Activated T-helper 2 cell treated with anti-CD3 and anti-CD28 coated beads, Interferon-gamma antibody, Interleukin-2, Interleukin-4, amounts not matched to agents 10 μg/mL and 5 μg/mL and 100 μg/mL, durations not matched to agents 14 hours and 24 hours and 36 hours (primary cell): ENCODE measurements around the gene WDR18. TPM values are rescaled to one million over a fixed set of nuclear protein-coding genes. Genes with fewer than 3 reads are reported as not detected.

ENCODE experiments used
- DNase-seq: peaks from one replicate; pipeline ENCODE4 v3.0.0; 2021; ENCODE audit warnings: low spot score
- H3K27ac Mint-ChIP-seq: one replicate; pipeline ENCODE4 v1.8.0; 2021; ENCODE audit warnings: mixed read lengths
- H3K27me3 Mint-ChIP-seq: one replicate; pipeline ENCODE4 v1.8.0; 2021; ENCODE audit warnings: low read depth, mixed read lengths
- H3K36me3 Mint-ChIP-seq: one replicate; pipeline ENCODE4 v1.8.0; 2021; ENCODE audit warnings: low read depth, mixed read lengths
- H3K4me1 Mint-ChIP-seq: one replicate; pipeline ENCODE4 v1.8.0; 2021; ENCODE audit warnings: low read depth, mixed read lengths
- H3K4me3 Mint-ChIP-seq: one replicate; pipeline ENCODE4 v1.8.0; 2021; ENCODE audit warnings: low read depth, mild to moderate bottlenecking, moderate library complexity, mixed read lengths
- H3K9me3 Mint-ChIP-seq: one replicate; pipeline ENCODE4 v1.8.0; 2021; ENCODE audit warnings: mixed read lengths
- intact Hi-C: fragments of 100-400 bp; cut with micrococcal nuclease; formaldehyde crosslinking; loops from one replicate; pipeline ENCODE4 v1.15.1; 2023
- total RNA-seq: library from RNA; stranded (reverse); gene quantifications from 2 replicates; pipeline ENCODE4 v1.2.3, GENCODE V29; 2022

Gene WDR18
- total RNA-seq, 1 donor from 2014 or later = 94.9 TPM

DNA sequence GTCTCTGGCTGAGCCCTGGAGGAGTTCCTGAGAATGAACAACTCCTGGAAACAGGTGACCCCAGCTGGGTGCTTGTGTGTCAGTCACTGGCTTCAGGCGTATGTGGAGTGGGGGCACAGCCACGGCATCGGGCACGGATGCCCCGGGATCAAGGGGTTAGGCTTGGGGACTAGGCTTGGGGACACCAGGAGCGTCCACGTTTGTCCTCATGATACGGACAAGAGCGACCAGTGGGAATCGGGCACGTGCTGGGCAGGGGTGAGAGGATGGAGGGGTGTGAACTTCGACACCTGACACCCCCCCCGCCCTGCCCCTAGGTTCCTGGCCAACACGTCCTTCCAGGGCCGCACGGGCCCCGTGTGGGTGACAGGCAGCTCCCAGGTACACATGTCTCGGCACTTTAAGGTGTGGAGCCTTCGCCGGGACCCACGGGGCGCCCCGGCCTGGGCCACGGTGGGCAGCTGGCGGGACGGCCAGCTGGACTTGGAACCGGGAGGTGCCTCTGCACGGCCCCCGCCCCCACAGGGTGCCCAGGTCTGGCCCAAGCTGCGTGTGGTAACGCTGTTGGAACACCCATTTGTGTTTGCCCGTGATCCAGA is 20.2 kb downstream of the WDR18 start:
- H3K4me3 Mint-ChIP-seq = no peak overlapping the region
- no peaks in the 10 kb centered on the region for H3K36me3 Mint-ChIP-seq
- no peak overlapping the region for H3K27ac Mint-ChIP-seq
- no peaks in the 10 kb centered on the region for H3K9me3 Mint-ChIP-seq
- intact Hi-C loops = no loop called here
- DNase-seq = no peak
- peaks cover 7% of the 10 kb centered on the region for H3K27me3 Mint-ChIP-seq
- H3K4me1 Mint-ChIP-seq = peaks cover 1% of the 10 kb centered on the region

DNA sequence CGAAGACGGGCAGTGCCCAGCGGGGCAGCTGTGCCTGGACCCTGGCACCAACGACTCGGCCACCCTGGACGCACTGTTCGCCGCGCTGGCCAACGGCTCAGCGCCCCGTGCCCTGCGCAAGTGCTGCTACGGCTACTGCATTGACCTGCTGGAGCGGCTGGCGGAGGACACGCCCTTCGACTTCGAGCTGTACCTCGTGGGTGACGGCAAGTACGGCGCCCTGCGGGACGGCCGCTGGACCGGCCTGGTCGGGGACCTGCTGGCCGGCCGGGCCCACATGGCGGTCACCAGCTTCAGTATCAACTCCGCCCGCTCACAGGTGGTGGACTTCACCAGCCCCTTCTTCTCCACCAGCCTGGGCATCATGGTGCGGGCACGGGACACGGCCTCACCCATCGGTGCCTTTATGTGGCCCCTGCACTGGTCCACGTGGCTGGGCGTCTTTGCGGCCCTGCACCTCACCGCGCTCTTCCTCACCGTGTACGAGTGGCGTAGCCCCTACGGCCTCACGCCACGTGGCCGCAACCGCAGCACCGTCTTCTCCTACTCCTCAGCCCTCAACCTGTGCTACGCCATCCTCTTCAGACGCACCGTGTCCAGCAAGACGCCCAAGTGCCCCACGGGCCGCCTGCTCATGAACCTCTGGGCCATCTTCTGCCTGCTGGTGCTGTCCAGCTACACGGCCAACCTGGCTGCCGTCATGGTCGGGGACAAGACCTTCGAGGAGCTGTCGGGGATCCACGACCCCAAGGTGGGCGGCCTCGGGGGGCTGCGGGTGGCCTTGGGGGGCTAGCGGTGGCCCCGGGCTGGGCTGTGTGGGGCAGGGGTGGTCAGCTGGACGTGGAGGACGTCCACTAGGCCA is 20.9 kb downstream of the WDR18 start:
- intact Hi-C loops = no loop called here

DNA sequence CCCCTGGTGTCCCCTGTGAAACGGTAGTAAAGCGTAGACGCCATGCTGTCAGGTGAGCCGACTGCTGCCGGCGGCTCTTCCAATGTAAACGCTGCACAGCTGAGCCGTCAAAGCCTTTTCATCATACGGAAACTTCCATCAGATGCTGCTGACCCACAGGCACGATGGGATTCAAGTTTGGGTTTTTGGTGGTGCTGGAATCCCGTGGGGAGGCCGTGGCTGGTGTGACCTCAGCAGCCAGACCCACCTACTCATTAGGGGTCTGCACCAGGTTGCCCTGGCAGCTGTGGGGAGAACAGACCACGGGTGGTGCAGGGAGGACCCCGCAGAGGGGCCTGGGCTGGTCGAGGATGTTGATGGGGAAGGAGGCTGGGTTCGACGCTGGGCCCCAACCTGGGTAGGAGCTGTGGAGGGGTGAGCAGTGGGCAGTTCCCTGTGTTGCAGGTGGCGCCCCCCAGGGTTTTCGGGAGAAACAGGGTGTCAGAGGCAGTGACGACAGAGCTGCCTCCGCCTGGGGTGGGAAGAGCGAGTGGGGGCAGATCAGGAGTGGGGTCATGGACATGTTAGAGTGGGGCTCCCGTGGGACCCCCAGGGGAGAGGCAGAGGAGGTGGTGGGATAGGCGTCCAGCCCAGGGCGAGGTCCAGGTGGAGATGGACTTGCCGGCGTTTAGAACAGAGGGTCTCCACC is 22.7 kb downstream of the WDR18 start:
- Mint-ChIP-seq H3K9me3 (no peaks in the 10 kb centered on the region), H3K4me1 (no peaks in the 10 kb centered on the region), H3K27ac (no peak overlapping the region), H3K27me3 (peaks cover 3% of the 10 kb centered on the region), H3K4me3 (no peak overlapping the region), H3K36me3 (peaks cover 3% of the 10 kb centered on the region)
- DNase-seq = no peak
- intact Hi-C loops = no loop called here

More for the DNA sequence above, 20.9 kb downstream of the WDR18 start:
- Mint-ChIP-seq H3K36me3 (peaks cover 3% of the 10 kb centered on the region), H3K4me1 (no peaks in the 10 kb centered on the region), H3K27me3 (peaks cover 3% of the 10 kb centered on the region), H3K27ac (peak overlapping the region; percentile 39), H3K4me3 (no peak overlapping the region), H3K9me3 (no peaks in the 10 kb centered on the region)
- no peak for DNase-seq

DNA sequence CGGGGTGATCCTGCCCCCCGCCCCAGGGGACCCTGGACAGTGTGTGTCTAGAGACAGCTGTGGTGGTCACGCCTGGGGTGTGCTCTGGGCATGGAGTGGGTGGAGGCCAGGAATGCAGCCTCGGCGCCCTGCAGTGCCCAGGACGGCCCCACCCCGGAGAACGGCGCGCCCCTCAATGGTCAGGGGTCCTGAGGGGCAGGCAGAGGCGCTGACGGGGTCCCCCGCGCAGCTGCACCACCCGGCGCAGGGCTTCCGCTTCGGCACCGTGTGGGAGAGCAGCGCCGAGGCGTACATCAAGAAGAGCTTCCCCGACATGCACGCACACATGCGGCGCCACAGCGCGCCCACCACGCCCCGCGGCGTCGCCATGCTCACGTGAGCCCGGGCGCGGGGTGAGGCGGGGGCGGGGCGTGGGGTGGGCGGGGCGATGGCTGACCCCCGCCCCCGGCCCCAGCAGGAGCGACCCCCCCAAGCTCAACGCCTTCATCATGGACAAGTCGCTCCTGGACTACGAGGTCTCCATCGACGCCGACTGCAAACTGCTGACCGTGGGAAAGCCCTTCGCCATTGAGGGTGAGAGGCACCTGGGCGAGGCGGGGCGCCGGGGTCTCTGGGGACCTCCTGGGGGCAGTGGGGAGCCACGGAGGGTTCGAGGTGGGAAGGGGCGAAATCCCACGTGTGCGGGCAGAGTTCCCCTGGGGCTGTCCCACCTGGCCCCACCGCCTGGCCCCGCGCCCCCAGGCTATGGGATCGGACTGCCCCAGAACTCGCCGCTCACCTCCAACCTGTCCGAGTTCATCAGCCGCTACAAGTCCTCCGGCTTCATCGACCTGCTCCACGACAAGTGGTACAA is 23.5 kb downstream of the WDR18 start:
- H3K27me3 Mint-ChIP-seq = peaks cover 1% of the 10 kb centered on the region

DNA sequence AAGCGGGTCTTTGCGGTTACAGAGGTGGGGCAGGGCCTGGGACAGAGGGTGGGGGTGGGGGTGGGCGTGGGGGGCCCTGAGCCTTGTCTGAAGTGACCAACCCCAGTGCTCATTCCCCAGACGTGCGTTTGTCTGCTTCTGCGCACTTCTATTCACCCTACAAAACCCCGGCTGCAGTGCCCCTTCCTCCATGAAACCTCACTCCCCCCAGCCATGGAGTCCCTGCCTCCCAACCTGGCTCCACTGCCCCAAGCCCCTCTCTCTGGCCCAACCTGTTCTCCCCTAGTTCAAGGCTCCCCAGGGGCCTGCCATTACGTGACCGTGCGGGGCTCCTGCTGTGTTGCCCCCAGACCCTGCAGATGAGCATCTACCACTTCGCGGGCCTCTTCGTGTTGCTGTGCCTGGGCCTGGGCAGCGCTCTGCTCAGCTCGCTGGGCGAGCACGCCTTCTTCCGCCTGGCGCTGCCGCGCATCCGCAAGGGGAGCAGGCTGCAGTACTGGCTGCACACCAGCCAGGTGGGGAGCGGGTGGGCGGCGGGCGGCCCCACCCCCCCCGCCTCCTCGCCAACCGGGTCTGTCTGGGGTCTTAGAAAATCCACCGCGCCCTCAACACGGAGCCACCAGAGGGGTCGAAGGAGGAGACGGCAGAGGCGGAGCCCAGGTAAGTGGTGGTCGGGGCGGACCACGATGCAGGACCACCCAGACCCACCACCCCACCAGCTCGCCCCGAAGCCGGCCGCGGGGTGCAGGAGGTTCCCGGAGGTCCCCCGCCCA is 24.3 kb downstream of the WDR18 start:
- no peak for DNase-seq
- Mint-ChIP-seq H3K4me1 (no peaks in the 10 kb centered on the region), H3K27me3 (no peaks in the 10 kb centered on the region), H3K9me3 (no peaks in the 10 kb centered on the region), H3K4me3 (no peak overlapping the region), H3K27ac (no peak overlapping the region), H3K36me3 (peaks cover 3% of the 10 kb centered on the region)
- intact Hi-C loops = no loop called here

More for the DNA sequence above, 23.5 kb downstream of the WDR18 start:
- Mint-ChIP-seq H3K36me3 (peaks cover 3% of the 10 kb centered on the region), H3K4me1 (no peaks in the 10 kb centered on the region), H3K4me3 (no peak overlapping the region), H3K9me3 (no peaks in the 10 kb centered on the region), H3K27ac (no peak overlapping the region)
- intact Hi-C loops = no loop called here
- DNase-seq = no peak

DNA sequence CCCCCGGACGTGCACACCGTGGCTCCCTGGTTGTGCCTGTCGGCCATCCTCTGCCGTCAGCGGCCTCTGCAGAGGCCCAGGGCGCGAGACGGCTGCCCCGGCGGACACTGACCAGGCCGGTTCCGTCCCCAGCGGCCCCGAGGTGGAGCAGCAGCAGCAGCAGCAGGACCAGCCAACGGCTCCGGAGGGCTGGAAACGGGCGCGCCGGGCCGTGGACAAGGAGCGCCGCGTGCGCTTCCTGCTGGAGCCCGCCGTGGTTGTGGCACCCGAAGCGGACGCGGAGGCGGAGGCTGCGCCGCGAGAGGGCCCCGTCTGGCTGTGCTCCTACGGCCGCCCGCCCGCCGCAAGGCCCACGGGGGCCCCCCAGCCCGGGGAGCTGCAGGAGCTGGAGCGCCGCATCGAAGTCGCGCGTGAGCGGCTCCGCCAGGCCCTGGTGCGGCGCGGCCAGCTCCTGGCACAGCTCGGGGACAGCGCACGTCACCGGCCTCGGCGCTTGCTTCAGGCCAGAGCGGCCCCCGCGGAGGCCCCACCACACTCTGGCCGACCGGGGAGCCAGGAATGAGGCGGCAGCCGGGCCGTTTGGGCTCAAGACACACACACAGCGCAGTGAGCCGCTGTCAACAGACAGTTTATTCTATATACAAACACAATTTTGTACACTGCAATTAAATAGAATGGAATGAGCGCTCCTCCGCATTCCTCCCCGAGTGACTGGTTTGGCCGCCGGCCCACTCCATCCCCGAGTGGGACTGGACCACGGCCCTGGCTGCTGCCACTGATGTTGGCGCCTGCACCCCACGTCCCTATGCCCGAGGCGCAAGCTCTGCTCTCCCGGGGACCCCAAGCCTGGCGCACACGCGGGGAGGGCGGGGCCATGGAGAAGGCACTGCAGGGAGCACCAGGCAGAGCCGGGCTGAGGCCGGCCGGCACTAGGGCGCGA is 25.2 kb downstream of the WDR18 start:
- Mint-ChIP-seq H3K9me3 (no peaks in the 10 kb centered on the region), H3K27ac (no peak overlapping the region), H3K36me3 (peaks cover 3% of the 10 kb centered on the region), H3K4me3 (no peak overlapping the region), H3K4me1 (no peaks in the 10 kb centered on the region), H3K27me3 (no peaks in the 10 kb centered on the region)
- DNase-seq = no peak
- intact Hi-C loops = no loop called here

DNA sequence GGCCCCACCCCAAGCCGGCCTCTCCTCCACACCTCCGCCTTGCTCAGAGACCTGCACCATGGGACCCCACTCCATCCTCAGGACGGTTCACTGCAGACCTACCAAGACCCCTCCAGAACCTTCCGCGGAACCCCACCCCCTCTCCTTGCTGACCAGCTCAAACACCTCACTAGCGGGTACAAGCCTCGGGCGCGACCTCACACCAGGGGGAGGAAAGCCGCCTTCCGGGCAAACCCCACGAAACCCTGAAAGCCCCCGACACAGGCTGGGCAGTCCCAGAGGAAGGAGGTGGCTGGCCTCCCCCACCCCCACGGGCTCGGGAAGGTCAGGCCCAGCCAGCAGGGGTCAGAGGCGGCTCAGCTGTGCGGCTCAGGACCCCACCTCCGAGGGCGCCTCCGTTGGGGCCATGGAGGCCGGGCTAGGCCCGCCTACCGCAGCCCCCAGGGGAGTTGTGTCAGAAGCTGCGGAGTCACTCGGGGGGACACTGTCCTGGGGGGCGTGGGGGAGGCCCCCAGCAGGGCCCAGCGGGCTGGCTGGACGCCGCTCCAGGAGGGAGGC is 25.9 kb downstream of the WDR18 start:
- intact Hi-C loops = no loop called here
- DNase-seq = no peak
- Mint-ChIP-seq H3K36me3 (peaks cover 3% of the 10 kb centered on the region), H3K27me3 (no peaks in the 10 kb centered on the region), H3K9me3 (no peaks in the 10 kb centered on the region), H3K4me1 (no peaks in the 10 kb centered on the region), H3K4me3 (no peak overlapping the region), H3K27ac (no peak overlapping the region)

DNA sequence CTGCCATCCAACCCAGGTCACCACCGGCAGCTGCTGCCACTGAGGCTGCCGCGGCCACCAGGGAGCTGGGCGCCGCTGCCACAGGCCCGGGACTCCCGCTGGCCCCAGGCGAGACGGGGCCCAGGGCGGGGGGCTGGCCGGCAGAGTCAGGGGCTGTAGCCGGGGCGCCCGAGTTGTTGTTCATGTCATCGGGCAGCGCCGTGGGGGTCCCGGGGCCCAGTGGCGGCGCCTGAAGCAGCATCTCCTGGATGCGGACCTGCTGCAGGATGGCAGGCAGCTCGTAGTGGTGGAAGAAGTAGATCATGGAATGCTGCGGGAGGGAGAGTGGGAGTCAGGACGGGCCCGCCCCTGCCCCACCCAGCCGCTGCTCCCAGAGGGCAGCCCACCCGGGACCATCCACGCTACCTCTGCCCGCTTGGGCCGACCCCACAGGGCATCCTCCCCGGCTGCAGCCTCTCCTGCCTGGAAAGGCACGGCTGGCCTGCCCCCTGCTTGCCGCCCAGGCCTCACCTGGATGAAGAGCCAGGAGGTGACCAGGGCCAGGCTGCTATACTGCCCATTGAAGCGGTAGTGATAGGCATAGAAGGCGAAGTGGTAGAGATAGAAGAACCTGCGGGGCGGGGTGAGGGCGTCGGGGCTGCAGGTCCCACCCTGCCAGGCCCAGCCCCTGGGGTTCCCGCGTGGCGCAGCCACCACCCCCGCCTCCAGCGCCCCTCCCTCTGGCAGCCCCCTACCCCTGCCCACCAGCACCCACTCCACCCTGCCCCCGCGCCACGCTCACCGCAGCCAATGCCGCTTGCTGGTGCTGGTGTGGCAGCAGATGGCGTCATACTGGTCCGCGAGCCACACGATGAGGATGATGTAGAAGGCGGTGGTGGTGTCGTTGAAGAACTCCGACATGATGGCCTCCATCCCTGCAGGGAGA is 26.7 kb downstream of the WDR18 start:
- no peaks in the 10 kb centered on the region for H3K9me3 Mint-ChIP-seq
- DNase-seq = no peak
- H3K27ac Mint-ChIP-seq = no peak overlapping the region
- H3K4me3 Mint-ChIP-seq = no peak overlapping the region
- peaks cover 3% of the 10 kb centered on the region for H3K36me3 Mint-ChIP-seq
- no peaks in the 10 kb centered on the region for H3K4me1 Mint-ChIP-seq
- intact Hi-C loops = no loop called here
- H3K27me3 Mint-ChIP-seq = no peaks in the 10 kb centered on the region

DNA sequence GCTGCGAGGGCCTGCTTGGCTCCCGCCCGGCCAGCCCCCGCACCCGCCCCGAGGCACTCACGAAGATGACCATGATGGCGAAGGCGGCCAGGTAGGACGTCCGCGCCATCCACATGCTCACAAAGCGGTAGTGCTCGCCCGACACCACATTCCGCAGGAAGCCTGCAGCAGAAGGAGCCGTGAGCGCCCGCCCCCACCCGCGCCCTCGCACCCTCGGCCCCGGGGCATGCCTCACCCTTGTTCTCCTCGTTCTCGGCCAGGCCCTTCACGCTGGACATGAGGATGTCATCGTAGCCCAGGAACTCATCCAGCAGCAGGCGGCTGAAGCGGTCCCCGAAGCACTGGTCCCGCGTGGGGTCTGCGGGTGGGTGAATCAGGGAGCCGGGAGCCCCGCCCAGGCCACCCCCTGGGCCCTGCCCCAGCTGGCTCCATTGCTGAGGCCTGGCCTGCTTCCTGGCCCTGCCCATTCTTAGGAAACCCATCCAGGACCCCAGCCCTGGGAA is 27.7 kb downstream of the WDR18 start:
- H3K4me1 Mint-ChIP-seq = peaks cover 1% of the 10 kb centered on the region

DNA sequence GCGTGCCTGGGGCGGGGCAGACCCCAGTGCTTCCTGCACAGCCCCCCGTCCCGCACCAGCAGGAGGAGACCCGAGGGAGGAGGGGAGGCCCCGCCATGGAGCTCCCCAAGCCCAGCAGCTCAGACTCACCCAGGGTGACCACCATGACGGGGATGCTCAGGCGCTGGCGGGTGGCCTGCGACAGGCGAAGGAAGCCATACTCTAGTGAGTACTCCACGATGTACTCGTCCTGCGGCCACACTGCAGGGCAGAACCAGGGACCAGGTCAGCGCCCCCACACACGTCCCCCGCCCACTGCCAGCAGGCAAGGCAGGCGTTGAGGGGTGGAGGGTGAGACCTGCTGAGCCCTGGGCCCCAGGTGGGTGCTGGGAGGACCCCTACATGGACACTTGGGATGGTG is 28.2 kb downstream of the WDR18 start:
- Mint-ChIP-seq H3K27me3 (no peaks in the 10 kb centered on the region), H3K4me1 (peaks cover 3% of the 10 kb centered on the region), H3K9me3 (no peaks in the 10 kb centered on the region), H3K27ac (no peak overlapping the region), H3K4me3 (no peak overlapping the region), H3K36me3 (peaks cover 3% of the 10 kb centered on the region)
- intact Hi-C loops = no loop called here
- no peak for DNase-seq

More for the DNA sequence above, 27.7 kb downstream of the WDR18 start:
- Mint-ChIP-seq H3K9me3 (no peaks in the 10 kb centered on the region), H3K4me3 (no peak overlapping the region), H3K27ac (no peak overlapping the region), H3K27me3 (no peaks in the 10 kb centered on the region), H3K36me3 (peaks cover 3% of the 10 kb centered on the region)
- intact Hi-C loops = no loop called here
- DNase-seq = no peak
